Transverse colon (tissue), 4 donors: ENCODE results near the gene GPD1L. TPM values are rescaled to one million over a fixed set of nuclear protein-coding genes. Genes with fewer than 3 reads are reported as not detected.

Experiments
- DNase-seq: peaks from one replicate; pipeline ENCODE4 v3.0.0-alpha.2; 2019
- H3K27ac ChIP-seq, 4 donors: fragments of 200-600 bp; sonication (generic); 2 replicates each; pipeline ENCODE4 v1.5.1; 2016 to 2018; ENCODE audit warnings: inconsistent platforms in 4 of 4
- H3K27me3 ChIP-seq: fragments of 200-600 bp; sonication (generic); 2 replicates; pipeline ENCODE4 v1.5.1; 2017; ENCODE audit warnings: inconsistent platforms
- H3K36me3 ChIP-seq, 4 donors: fragments of 200-600 bp; sonication (generic); 2 replicates each; pipeline ENCODE4 v1.5.1; 2017 to 2019; ENCODE audit warnings: inconsistent platforms in 4 of 4
- H3K4me1 ChIP-seq, 4 donors: fragments of 200-600 bp; sonication (generic); 2 replicates each; pipeline ENCODE4 v1.5.1; 2017 to 2020; ENCODE audit warnings: inconsistent platforms in 4 of 4
- H3K4me3 ChIP-seq, 4 donors: fragments of 200-600 bp; sonication (generic); 1 replicate in 1 of 4; 2 replicates in 3 of 4; pipeline versions ENCODE4 v1.5.1 to v1.6.1; 2017 to 2019; ENCODE audit warnings: inconsistent platforms in 4 of 4
- H3K9me3 ChIP-seq, 2 donors: fragments of 200-600 bp; sonication (generic); 2 replicates each; pipeline ENCODE4 v1.5.1; 2017 to 2019; ENCODE audit warnings: inconsistent platforms in 2 of 2
- CTCF ChIP-seq, 5 experiments: fragments of 200-600 bp in 3 of 5; fragments of 450-650 bp in 2 of 5; sonication (generic) in 3 of 5; IDR thresholded peaks; 1 replicate in 2 of 5; 2 replicates in 3 of 5; pipeline ENCODE4 v1.5.1; 2016 to 2017; ENCODE audit warnings: antibody characterized with exemption in 5 of 5, inconsistent platforms in 3 of 5, mild to moderate bottlenecking in 2 of 5, moderate library complexity in 1 of 5
- EP300 ChIP-seq: sonication (generic); formaldehyde crosslinking; IDR thresholded peaks from one replicate; pipeline ENCODE4 v1.6.1; 2017; ENCODE audit warnings: antibody characterized with exemption, low read depth
- POLR2A ChIP-seq: fragments of 450-650 bp; IDR thresholded peaks from one replicate; pipeline ENCODE4 v1.6.1; 2016; ENCODE audit warnings: antibody characterized with exemption, mild to moderate bottlenecking, moderate library complexity
- POLR2AphosphoS5 ChIP-seq, 3 donors: sonication (generic); formaldehyde crosslinking; IDR thresholded peaks; one replicate each; pipeline ENCODE4 v1.6.1; 2016; ENCODE audit warnings: antibody characterized with exemption in 3 of 3
- WGBS, 2 donors: methylation state at CpG; one replicate each; pipeline ENCODE4 v1.1.5; 2018; ENCODE audit warnings: low coverage in 1 of 2; 5-methylcytosine and 5-hydroxymethylcytosine counted together
- in situ Hi-C, 4 donors: fragments of 200-750 bp; cut with MboI; loops; one replicate each; pipeline versions ENCODE4 v1.15.0 to v1.15.1; 2017; ENCODE audit warnings: low sequenced_read_pairs in 3 of 4, low pct_ligation_motif_present in 1 of 4, low pct_unique_long_range_greater_than_20kb in 1 of 4
- intact Hi-C: fragments of 100-400 bp; cut with DNase I; formaldehyde crosslinking; loops from one replicate; pipeline ENCODE4 v1.15.1; 2023; ENCODE audit warnings: low total_unique reads
- total RNA-seq, 4 donors: library from RNA; depleted of rRNA; stranded (reverse); fragments of >200 nt; gene quantifications; one replicate each; pipeline ENCODE4 v1.1.0, GENCODE V29; 2016

GPD1L gene
- total RNA-seq, 4 donors from 2014 or later, result 35.6 to 107 (median 66.5) TPM

GRCh38 chr3:32128936-32129335 lies 22.5 kb downstream of the GPD1L start:
- H3K9me3 ChIP-seq, result no peaks in the 10 kb centered on the region
- no peak overlapping the region for H3K4me3 ChIP-seq
- intact Hi-C loops, result no loop called here
- no peaks in the 10 kb centered on the region for H3K4me1 ChIP-seq
- no peak overlapping the region for H3K27ac ChIP-seq
- in situ Hi-C loops, result loop anchor here in 1 of 4 donors (25.0 kb wide), 1 partner anchor 92 kb away; no protein-coding TSS in a partner anchor
- no peaks in the 10 kb centered on the region for H3K27me3 ChIP-seq
- WGBS, 2 donors, result 86 to 94% methylated on average over 2 of the region's 2 CpGs
- H3K36me3 ChIP-seq, result peaks cover 0 to 9% (median 3%) of the 10 kb centered on the region in 4 donors
- DNase-seq, result no peak
- TF ChIP-seq POLR2A (no peak), CTCF (IDR thresholded peaks at IDR 0.05) (no peak), EP300 (no peak), POLR2AphosphoS5 (IDR thresholded peaks at IDR 0.05) (no peak)

- no peak overlapping the region for H3K4me3 ChIP-seq
- no peak overlapping the region for H3K27ac ChIP-seq
- H3K36me3 ChIP-seq, result peaks cover 0 to 9% (median 3%) of the 10 kb centered on the region in 4 donors
- no peaks in the 10 kb centered on the region for H3K27me3 ChIP-seq
- intact Hi-C loops (no loop called here), in situ Hi-C loops (loop anchor here in 1 of 4 donors (25.0 kb wide), 1 partner anchor 93 kb away; no protein-coding TSS in a partner anchor)
- H3K4me1 ChIP-seq, result no peaks in the 10 kb centered on the region
- no peaks in the 10 kb centered on the region for H3K9me3 ChIP-seq
- DNase-seq, result no peak
- TF ChIP-seq POLR2A (no peak), EP300 (no peak), CTCF (IDR thresholded peaks at IDR 0.05) (no peak), POLR2AphosphoS5 (IDR thresholded peaks at IDR 0.05) (no peak)
- WGBS, 2 donors, result 93 to 100% methylated on average over 1 to 4 of the region's 4 CpGs
Measured at GRCh38 chr3:32129832-32130231, 23.4 kb downstream of the GPD1L start.

GRCh38 chr3:32132121-32132520 lies 25.7 kb downstream of the GPD1L start:
- intact Hi-C loops (no loop called here), in situ Hi-C loops (loop anchor here in 1 of 4 donors (25.0 kb wide), 1 partner anchor 95 kb away; no protein-coding TSS in a partner anchor)
- no peak for TF ChIP-seq POLR2A
- no peak for TF ChIP-seq EP300
- H3K4me1 ChIP-seq, result no peaks in the 10 kb centered on the region
- no peak for DNase-seq
- H3K36me3 ChIP-seq, result peaks cover 0 to 9% (median 3%) of the 10 kb centered on the region in 4 donors
- no peaks in the 10 kb centered on the region for H3K9me3 ChIP-seq
- no peak overlapping the region for H3K4me3 ChIP-seq
- no peaks in the 10 kb centered on the region for H3K27me3 ChIP-seq
- no peak overlapping the region for H3K27ac ChIP-seq

- no peaks in the 10 kb centered on the region for H3K9me3 ChIP-seq
- in situ Hi-C loops (loop anchor here in 1 of 4 donors (25.0 kb wide), 1 partner anchor 95 kb away; no protein-coding TSS in a partner anchor), intact Hi-C loops (no loop called here)
- no peaks in the 10 kb centered on the region for H3K4me1 ChIP-seq
- no peak overlapping the region for H3K27ac ChIP-seq
- TF ChIP-seq CTCF (IDR thresholded peaks at IDR 0.05), result no peak
- no peak for TF ChIP-seq EP300
- no peak for TF ChIP-seq POLR2AphosphoS5 (IDR thresholded peaks at IDR 0.05)
- no peak for TF ChIP-seq POLR2A
- no peak overlapping the region for H3K4me3 ChIP-seq
- no peak for DNase-seq
- no peaks in the 10 kb centered on the region for H3K27me3 ChIP-seq
- 93% methylated on average over 2 of the region's 2 CpGs; no CpG with 5 or more reads in 1 of the 2 donors for WGBS, 2 donors
- H3K36me3 ChIP-seq, result peaks cover 0 to 9% (median 3%) of the 10 kb centered on the region in 4 donors
Measured at GRCh38 chr3:32132706-32133105, 26.3 kb downstream of the GPD1L start.

- Histone ChIP-seq H3K4me1 (no peaks in the 10 kb centered on the region), H3K4me3 (no peak overlapping the region), H3K36me3 (peaks cover 0 to 13% (median 3%) of the 10 kb centered on the region in 4 donors), H3K27ac (no peak overlapping the region), H3K27me3 (no peaks in the 10 kb centered on the region), H3K9me3 (no peaks in the 10 kb centered on the region)
- intact Hi-C loops, result no loop called here
- DNase-seq, result no peak
- TF ChIP-seq CTCF (IDR thresholded peaks at IDR 0.05), result no peak
- TF ChIP-seq POLR2AphosphoS5 (IDR thresholded peaks at IDR 0.05), result no peak
- TF ChIP-seq POLR2A, result no peak
- TF ChIP-seq EP300, result no peak
- WGBS, 2 donors, result 80 to 85% methylated on average over 1 of the region's 1 CpG
- in situ Hi-C loops, result loop anchor here in 1 of 4 donors (25.0 kb wide), 1 partner anchor 99 kb away; no protein-coding TSS in a partner anchor
Measured at GRCh38 chr3:32136703-32137102, 30.3 kb downstream of the GPD1L start.
